Subcutaneous adipose tissue (tissue), 4 donors: ENCODE data around the gene TNFAIP8L2. TPM values are rescaled to one million over a fixed set of nuclear protein-coding genes. Genes with fewer than 3 reads are reported as not detected.

Source experiments
- CTCF ChIP-seq: fragments of 450-650 bp; IDR thresholded peaks from one replicate; pipeline ENCODE4 v1.5.1; 2016; ENCODE audit warnings: low read depth, mild to moderate bottlenecking, control low read depth, antibody characterized with exemption, moderate library complexity
- total RNA-seq, 4 donors: library from RNA; depleted of rRNA; stranded (reverse); fragments of >200 nt; gene quantifications; one replicate each; pipeline ENCODE4 v1.1.0, GENCODE V29; 2016

Gene TNFAIP8L2
- total RNA-seq, 4 donors from 2014 or later: 5.7 to 30.9 (median 11.5) TPM

DNA sequence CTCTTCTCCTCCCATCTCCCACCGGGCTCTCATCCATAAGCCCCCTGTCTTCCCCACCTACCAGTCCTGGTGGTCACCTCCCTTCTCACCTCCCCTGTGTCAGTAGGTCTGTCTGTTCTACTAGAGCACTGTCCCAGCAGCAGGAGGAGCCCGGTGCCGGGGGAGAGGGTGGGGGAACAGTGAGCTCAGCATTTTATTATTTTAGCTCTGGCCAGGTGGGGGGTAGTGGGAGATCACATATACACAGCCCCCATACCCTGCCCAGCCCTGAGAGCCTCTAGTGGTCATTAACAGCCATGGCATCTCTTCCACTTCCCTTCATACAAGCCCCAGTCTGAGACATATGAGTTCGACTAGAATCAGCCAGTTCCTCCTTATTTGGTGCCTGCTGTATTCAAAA is 19.4 kb downstream of the TNFAIP8L2 start, which contains the start of gene TMOD4:
TSS of gene TMOD4 (minus strand) at position 119 of the 400 bp plus-strand sequence. CDS start 1,106 bp downstream, outside the sequence.
- TF ChIP-seq CTCF: no peak

- TF ChIP-seq CTCF: no peak
Measured at GRCh38 chr1:151176514-151177045, 20.1 kb downstream of the TNFAIP8L2 start.

- TF ChIP-seq CTCF: no peak
Measured at GRCh38 chr1:151184211-151184610, 27.8 kb downstream of the TNFAIP8L2 start.

DNA sequence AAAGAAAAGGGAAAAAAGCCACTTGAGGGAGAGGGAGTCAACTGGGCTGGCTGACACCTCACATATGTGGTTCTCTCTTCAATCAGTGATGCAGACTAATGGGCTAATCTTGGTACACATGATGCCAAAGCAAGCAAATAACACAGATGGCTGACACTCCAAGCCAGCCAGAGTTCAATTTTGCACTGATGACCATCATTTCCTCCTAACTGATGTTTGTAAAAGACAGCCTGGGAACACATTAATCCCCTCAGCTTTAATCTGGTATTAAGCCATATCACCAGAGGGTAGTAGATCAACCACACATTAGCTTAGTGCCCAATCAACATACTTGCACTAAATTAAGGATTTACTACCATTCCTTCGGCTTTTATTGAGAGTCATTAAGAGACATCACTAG is 30.8 kb downstream of the TNFAIP8L2 start:
- TF ChIP-seq CTCF: no peak

GRCh38 chr1:151189637-151190445 is 33.4 kb downstream of the TNFAIP8L2 start, which contains the start of gene VPS72:
TSS of gene VPS72 (minus strand) at chr1:151190197. CDS start at chr1:151190121, 76 bp downstream.
- no peak for TF ChIP-seq CTCF

- TF ChIP-seq CTCF: no peak
Measured at GRCh38 chr1:151192047-151192446, 35.6 kb downstream of the TNFAIP8L2 start.

DNA sequence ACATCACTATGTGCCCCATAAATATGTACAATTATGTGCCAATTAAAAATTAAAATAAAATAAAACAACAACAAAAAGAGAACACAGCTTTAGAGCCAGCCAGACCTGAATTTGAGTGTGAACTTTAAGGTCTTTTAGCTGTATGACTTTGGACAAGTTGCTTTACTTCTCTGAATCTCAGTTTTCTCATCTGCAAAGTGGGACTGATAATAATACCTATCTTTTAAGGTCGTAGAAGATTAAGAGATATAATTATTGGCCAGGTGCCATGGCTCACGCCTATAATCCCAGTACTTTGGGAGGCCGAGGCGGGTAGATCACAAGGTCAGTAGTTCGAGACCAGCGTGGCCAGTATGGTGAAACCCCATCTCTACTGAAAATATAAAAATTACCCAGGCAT is 36.9 kb downstream of the TNFAIP8L2 start:
- TF ChIP-seq CTCF: no peak
